ENCODE measurements around the gene TDRD9.

TDRD9 gene

DNA sequence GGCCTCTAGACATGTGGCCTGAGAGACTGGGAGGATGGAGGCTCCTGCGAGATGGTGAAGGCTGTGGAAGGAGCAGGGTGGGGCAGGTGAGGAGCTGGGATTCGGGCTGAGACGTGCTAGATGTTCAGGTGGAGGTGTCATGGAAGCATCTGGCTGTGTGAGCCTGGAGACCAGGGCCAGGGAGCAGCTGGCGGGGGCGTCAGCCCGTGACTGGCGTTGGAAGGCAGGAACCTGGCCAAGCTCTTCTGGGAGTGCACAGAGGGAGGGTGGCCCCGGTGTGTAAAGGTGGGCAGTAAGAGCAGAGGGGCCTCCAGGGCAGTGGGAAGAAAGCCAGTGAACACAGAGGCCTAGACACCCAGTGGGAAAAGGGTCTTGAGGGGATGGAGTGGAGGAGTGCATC, 69.1 kb downstream of the TDRD9 start:
- DNase-seq: no peak

DNA sequence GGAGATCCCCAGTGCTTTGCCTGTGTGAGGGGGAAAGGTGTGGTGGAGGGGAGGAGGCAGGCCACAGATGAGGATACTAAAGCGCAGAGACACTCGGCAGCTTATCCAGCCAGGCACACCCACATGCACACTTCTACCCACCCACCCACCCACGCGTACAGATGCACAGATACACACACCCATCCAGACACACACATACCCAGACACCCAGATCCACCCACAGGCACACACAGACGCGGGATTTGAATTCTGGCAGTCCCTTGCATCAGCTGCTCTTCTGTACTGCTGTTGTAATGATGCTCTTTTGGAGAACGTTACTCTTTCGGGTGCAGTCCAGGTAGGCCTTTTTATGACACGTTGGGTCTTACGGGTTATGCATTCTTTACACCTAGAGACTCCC, 69.8 kb downstream of the TDRD9 start:
- DNase-seq: no peak

DNA sequence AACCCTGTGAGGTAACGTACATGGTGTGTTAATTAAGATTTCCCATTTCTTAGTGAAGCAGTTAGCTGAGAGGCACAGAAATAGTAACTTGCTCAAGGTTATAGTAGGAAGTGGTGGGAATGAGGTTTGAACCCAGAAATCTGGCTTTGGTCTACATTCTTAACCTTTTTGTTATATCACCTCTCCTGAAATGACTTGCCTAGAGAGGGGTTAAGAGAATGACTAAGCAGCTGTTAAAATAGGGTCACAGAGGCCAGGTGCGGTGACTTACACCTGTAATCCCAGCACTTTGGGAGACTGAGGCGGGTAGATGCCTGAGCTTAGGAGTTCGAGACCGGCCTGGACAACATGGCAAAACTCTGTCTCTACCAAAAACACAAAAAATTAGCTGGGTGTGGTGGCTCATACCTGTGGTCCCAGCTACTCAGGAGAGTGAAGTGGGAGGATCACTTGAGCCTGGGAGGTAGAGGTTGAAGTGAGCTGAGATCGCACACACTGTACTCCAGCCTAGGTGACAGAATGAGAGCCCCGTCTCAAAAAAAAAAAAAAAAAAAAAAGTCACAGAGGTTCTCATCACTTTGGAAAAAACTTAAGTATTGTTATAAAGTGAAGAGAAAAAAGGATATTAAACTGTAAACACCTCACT, 71.7 kb downstream of the TDRD9 start:
- DNase-seq: no peak

DNA sequence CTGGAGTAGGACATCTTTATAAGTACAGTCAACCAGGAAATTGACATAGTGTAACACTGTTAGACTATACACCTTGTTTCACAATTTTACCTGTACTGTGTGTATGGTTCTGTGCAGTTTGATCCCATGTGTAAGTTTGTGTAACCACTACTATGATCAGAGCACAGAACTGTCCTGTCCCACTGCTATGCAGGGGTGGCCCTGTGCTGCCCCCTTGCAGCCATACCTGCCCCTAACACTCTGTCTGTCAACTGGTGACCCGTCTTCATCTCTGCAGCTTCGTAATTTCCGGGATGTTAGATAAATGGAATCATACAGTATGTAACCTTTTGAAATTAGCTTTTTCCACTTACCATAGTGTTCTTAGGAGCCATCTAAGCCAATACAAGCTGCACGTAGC, 72.7 kb downstream of the TDRD9 start:
- DNase-seq: no peak

DNA sequence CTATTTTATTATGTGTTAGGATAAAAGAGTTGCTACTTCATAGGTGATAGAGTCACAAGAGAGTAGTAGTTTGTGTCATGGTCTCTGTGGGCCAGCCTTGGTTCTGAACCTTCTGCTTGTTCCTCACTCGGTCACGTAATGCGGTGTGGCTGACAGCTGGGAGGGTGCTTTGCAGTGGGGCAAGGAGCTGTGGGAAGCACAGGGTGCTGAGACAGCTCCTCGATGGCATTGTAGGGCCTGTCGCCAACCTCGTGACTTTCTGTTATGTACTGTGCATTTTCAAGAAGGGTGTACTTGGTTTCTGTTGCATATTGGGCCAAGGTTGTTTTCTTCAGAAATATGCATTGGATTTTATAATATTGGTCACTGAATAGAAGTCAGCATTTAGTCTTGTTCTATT, 75.4 kb downstream of the TDRD9 start:
- no peak for DNase-seq

DNA sequence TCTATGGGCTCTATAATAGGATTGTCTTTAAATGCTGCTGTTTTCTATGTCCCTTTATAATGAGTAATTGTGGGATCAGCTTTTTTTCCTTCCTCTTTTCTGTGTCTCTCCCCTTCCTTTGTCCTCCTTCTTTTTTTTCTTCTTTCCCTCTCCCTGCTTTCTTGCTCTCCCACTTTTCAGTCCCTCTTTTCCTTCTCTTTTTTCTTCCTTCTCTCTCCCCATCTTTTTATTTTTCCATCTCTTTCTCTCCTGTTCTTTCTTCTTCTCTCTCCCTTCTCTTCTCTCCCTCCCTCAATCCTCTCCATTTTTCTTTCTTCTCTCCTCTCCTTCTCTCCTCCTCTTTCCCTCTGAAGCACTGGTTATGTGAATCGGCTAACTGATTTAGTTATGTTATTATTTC, 76.6 kb downstream of the TDRD9 start:
- DNase-seq: no peak

DNA sequence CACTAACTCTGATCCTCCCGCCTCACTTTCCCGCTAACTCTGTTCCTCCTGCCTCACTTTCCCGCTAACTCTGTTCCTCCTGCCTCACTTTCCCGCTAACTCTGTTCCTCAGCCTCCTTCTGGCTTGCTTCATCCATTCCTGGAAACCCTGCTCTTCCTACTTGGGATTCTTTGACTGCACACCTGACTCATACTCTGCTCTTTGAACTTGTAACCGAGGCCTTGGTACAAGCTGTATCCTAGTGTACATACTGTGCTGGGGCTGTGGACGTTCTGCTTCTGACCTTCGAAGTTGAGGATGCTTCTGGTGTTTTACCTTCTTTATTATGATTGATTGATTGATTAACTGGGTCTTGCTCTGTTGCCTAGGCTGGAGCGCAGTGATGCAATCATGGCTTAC, 77.2 kb downstream of the TDRD9 start:
- DNase-seq: no peak

DNA sequence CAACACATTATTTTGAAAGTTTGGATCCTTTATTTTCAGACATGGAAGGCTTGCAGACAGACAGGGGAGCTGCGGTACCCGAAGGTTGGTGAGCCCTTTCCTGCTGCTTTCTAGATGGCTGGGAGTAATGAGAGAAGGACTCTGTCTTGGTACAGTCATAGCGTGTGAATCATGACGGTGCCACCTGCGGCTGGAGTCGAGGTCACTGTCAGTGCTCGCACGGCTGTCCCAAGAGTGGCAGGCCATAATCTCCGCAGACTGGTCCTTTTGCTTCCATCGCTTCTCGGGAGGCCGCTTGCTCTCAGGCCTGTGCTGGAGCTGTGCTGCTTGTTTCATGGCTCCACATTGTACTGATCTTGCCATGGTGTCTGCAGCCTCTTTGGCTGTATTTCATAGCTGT, 78.9 kb downstream of the TDRD9 start:
- DNase-seq: no peak

DNA sequence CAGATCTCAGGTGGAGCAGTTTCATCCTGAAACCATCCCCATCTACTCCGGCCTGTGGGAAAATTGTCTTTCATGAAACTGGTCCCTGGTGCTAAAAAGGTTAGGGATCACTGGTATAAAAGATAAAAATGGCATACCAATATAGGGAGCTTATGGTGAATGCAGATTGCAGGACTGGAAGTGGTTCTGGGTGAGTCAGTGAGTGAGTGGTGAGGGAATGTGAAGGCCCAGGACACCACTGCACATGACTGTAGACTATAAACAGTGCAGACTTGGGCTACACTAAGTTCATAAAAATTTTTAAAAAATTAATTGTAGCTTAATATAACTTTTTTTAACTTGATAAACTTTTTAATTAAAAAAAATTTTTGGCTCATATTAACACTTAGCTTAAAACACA, 81.0 kb downstream of the TDRD9 start:
- no peak for DNase-seq

DNA sequence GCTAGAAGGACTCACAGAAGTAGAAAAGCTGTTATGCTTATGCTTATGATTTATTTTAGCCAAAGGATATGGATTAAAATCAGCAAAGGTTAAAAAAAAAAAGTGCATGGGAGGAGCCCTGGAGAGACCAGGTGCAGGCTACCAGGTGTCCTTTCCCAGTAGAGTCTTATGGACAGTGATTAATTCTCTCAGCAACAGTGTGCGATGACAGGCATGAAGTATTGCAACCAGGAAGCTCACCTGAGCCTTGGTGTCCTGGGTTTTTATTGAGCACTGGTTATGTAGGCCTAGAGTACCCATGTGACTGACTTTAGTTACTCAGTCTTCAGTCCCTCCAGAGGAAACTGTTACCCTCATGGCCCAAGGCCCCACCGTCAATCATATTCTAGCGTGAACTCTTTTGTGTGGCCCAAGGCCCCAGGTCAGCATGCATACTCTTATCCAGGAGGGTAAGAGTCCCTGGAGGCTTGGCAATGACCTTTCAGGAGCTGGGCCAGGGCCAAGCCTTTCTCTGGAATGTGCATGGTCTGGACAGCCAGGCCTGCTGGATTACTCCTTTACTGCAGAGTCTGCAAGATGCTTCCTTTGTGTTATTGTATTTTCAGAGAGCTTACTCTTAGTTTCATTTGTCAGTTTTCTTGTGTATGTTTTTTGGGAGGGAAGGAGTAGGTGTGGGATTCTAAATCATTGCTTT, 83.7 kb downstream of the TDRD9 start:
- no peak for DNase-seq

DNA sequence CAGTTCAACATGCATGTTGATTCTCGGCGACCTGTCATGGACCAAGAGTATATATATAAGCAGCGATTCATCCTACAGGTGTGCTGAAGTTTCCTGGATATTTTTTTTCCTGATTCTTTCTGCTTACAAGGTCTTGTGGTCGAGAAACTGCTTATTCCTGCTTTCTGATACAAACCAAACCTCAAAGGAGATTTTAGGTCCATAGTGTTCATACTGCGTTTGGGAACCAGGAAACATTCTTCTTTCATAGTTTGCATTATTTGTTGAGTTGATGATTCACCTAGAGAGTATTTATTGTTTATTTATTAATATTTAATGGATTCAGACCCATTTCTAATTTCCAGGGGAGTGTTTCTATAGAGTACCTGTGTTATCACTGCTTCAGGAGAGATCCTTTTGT, 86.5 kb downstream of the TDRD9 start:
- DNase-seq: no peak

DNA sequence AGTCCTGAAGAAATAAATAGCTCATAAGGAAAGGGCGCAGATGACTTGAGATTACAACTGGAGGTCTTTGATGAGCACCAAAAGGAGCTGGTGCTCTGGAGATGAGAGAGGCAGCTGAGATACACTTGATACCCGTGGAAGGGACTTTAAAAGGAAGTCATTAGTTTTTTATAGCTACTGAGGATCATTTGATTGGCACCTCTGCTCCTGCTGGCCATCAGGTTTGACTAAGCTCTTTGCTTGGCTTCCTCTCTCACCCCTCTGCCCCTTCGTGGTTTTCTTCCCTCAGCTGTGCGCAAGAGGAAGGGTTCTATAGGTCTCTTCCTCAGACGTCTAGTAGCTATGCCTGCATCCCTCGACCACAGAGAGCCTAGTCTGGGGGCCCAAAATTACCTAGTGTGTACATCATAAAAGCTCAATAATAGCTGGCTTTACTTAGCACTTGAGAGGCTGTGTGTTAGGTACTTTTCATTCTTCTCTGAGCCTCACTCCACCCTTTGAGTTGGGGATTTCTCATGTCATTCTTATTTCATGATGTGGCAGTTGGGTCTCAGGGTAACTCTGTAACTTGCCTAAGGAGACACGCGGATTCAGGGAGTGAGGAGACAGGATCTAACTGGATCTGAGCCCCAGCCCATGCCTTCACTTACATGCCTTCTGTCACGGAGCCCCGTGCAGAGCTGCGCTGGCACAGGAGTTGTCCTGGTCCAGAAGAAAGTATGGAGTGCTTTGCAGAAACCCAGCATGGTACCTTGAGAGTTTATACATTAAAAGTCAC, 88.8 kb downstream of the TDRD9 start:
- DNase-seq: no peak

DNA sequence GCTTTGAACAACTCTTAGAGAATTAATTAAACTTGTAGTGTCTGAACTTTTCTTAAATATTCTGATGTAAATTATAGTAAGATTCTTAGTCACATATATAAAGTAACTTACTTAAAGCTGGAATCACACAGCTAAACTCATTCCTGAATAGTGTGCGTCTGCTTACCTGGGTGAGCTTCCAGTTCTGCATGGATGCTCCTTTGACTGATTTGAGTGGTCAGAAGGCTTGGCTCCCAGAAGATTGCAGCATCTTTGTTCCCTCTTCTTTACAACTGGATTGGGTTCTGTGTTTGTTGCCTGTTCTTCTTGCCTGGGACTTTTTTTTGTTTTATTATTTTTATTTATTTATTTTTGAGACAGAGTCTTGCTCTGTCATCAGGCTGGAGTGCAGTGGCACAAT, 90.8 kb downstream of the TDRD9 start:
- no peak for DNase-seq

DNA sequence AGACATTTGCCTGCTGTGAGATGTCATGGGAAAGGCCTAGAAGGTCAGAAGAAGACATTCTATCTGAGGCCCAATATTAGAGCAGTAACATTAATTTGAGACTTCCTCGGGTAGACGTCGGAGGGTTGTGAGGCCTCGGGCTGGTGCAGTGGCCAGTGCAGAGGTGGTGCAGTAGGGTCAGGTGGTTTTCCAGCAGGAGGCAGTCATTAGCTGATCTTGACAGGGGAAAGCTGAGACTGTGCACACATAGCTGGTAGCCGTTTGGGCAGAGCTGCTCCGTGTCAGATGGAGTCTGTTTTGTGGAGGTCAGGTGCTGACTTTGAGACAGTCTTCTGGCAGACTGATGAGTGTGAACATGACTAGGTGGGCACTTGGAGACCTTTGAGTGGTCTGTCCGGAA, 91.5 kb downstream of the TDRD9 start:
- no peak for DNase-seq

DNA sequence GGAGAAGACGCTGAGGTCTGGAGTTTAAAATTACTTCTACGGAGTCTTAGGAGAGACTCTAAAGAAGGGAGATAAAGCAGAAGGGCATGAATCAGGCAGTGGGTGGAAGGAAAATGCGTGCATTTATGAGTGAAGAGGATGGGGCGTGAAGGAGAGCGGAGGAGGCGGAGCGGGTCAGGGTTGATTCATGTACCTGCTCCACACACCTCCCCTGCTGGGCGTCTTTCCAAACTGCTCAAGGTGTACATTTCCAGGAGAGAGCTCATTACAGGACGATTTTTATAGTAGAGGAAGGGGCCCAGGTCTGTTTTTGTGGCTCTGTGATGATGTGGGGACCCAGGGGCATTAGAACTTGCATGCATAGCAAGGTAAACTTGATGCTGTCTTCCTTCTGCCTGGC, 92.2 kb downstream of the TDRD9 start:
- DNase-seq: no peak

DNA sequence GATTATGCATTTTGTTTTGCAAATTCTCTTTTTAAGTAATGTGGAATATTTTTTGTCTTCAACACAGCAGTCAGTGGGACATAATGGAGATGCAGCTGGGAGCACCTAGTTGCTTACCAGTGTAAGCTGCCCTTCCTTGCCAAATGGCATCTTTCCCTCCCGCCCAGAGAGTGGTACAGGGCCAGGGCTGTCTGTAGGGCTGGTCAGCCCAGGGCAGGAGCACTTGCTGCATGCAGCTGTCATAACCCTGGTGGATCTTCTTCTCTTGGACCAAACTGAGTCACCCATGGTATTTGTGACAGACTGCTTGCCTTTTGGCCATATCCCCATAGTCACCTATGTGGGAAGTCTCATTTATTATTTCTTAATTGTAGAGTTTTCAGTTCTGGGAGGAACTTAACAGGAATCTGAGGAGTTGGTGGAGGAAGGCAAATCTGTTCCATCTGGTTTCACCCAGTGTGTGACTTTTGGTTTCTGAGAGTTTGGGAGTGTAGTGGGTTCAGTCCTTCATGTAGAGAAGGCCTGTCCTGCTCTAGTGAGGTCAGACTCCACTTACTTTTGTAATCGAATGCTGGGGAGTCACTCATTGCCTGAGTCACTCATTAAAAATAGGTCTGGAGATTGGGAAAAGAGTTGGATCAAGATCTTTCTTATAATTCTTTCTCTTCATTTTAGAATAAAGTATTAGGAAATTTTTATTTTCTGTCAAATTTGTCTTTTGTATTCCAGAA, 95.2 kb downstream of the TDRD9 start:
- DNase-seq: no peak

DNA sequence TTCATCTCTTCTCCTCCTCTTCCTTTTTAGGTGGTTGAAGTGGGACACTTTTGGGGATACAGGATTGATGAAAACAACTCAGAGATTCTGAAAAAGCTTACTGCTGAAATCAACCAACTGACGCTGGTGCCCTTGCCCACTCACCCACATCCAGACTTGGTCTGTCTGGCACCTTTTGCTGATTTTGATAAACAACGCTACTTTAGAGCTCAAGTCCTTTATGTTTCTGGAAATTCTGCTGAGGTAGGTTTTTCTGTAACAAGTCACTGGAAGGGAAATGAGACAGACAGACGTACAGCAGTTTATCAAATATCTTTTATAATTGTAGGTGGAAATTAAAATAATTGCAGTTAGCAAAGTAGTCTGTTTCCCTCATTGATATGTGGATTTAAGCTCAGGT, 97.3 kb downstream of the TDRD9 start:
- DNase-seq: no peak

DNA sequence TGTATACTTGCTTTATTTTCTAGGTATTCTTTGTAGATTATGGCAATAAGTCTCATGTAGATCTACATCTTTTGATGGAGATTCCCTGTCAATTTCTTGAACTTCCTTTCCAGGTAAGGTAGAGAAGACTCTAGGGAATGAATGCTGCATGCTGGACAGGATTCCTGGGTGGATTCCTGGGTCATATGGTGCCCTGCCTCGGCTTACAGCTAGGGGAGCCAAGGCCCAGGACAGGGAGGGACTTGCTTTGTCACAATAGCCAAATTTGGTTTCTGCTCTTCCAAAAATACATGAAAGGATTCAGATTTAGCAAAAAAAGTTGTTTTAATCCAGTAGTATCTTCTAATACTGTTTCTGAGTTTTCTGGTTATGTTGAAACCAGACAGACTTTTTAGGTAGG, 97.8 kb downstream of the TDRD9 start:
- DNase-seq: no peak

DNA sequence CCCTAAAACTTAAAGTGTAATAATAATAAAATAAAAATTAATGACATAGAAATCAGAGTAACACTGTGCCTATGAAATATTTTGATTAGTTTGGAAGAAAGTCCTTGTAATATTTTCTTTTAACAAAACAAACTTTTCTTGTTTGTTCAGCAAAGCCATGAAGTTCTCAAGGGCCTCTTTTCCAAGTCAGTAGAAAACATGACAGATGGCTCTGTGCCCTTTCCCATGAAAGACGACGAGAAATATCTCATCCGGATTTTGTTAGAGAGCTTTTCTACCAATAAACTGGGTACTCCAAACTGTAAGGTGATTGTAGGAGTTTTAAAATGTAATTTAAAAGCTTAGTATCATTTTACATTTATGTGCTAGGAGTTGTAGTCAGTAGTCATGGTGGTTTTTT, 102.7 kb downstream of the TDRD9 start:
- DNase-seq: no peak

DNA sequence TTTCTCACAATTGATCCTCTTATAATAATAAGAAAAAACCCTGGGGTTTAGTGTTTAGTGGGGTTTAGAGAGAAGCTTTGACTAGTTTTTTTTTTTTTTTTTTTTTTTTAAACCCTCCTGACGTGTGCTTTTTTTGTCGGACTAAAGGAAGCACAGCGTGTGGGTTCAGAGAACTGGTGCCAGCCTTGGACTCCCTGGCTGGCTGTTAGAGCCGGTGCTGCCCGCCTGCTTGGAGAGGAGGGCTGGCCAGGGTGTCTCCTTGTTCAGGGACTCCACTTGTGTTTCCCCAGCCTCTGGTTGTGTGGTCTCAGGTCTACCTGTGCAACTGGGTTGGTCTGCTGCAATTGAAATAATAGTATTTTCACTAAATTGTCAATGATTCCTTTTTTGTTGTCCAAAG, 103.1 kb downstream of the TDRD9 start:
- no peak for DNase-seq

DNA sequence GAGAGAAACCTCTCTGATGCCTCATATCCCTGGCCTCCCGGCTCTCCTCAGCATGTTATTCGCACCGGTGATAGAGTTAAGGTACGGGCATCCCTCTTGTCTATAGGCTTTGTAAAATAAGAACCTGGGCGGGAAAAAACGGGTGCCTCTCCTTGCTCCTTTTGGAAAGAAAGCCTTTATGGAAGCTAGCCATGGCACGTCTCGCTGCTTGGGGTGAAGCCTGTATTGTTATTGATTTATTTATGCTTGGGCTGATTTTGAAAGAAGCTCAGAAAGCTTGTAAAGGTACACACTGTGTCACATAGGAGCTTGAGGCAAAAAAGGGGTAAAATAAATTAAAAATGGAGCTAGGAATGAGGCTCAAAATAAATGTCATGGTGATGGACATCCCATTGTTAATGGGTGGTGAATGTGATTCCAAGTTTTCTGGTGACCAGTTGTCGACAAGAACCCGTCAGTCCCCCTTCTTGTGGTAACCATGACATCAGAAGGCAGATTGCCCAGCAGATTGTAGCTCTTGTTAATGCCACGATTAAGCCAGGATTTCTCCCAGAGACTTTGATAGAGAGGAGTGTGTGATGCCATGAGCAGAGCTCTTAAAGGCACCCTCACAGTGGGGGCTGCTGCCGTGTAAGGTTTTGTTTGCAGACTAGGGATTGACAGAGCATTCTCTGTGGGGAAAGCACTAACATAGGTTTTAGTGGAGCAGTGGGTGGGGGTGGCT, 106.9 kb downstream of the TDRD9 start:
- DNase-seq: no peak

DNA sequence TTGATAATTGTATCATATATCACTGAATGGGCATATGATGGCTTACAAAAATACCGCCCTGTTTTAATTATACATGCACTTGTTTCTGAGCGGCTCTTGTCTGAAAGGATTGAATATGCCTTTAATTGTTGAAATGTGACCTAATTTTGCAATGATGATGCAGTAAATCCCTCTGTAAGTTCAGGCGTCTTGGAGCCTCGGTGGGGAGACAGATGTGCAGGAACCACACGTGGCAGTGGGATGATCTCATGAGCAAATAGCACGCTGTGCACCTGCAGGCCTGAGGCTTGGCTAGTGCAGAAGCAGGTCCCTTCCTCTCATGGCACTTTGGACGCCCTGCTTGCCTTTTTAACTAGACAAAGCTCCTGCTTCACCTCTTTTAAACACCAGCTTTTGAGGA, 108.0 kb downstream of the TDRD9 start:
- no peak for DNase-seq

DNA sequence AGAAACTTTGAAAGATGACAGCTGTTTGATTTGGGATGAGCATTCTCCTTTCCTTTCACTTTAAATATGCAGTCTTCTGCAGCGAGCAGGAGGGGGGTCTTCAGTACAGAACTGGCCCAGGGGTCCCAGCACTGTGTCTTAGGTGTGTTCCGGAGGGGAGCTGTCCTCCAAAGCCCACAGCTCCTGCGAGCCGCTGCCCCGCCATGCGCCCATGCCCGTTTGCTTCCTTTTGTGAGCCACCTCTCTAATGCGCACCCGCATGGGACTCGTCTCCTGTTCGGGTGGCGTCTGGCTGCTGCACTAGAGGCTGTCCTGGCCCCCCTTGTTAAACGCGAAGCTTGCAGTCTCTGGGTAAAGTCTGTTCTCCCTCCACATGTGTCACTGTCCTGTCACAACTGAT, 108.8 kb downstream of the TDRD9 start:
- no peak for DNase-seq
